Stimulated activated naive CD4-positive, alpha-beta T cell treated with Interleukin-2 at 50 U/mL for 16 hours (primary cell): ENCODE measurements around the gene DEFB123.

Experiments used
- DNase-seq: peaks from one replicate; lab custom pipeline; 2025; lab: John Stamatoyannopoulos, UW

The DEFB123 gene

GRCh38 chr20:31474097-31474436 is 33.6 kb downstream of the DEFB123 start:
- DNase-seq, result no peak

GRCh38 chr20:31474758-31475427 is 34.5 kb downstream of the DEFB123 start, which contains the start of the genes DEFB124 and REM1:
Gene DEFB124, minus strand, starts transcription at chr20:31475127. Its CDS starts 2,114 bp downstream, at chr20:31473013.
Gene REM1, plus strand, starts transcription at chr20:31475288. Its CDS starts 1,158 bp downstream, at chr20:31476446.
- DNase-seq, result no peak

- no peak for DNase-seq
Observed at GRCh38 chr20:31475472-31476293, 35.3 kb downstream of the DEFB123 start.

GRCh38 chr20:31476294-31476585 is 35.8 kb downstream of the DEFB123 start:
- no peak for DNase-seq

DNA sequence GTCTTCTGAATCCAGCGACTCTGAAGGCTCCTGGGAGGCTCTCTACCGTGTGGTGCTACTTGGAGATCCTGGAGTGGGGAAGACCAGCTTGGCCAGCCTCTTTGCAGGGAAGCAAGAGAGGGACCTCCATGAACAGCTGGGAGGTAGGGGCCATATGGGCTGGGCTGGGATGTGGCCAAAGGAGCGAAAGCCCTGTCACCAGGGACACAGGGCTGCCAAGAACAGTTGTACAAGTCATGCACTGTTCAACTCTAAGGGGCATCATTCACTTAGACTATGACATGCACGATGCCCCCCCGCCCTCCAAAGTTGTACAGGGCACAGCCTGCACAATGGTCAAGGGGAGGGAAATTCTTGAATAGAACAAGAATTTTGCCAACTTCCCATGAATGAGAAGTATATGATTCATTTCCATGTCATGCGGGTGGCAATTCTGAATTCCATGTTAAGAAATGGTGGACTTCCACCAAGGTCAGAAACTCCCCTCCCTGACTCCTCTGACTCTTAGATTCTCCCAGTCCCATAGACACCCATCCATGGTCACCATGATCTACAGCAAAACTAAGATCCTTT is 36.3 kb downstream of the DEFB123 start:
- DNase-seq, result no peak

- DNase-seq, result no peak
Observed at GRCh38 chr20:31484001-31484400, 43.6 kb downstream of the DEFB123 start.

DNA sequence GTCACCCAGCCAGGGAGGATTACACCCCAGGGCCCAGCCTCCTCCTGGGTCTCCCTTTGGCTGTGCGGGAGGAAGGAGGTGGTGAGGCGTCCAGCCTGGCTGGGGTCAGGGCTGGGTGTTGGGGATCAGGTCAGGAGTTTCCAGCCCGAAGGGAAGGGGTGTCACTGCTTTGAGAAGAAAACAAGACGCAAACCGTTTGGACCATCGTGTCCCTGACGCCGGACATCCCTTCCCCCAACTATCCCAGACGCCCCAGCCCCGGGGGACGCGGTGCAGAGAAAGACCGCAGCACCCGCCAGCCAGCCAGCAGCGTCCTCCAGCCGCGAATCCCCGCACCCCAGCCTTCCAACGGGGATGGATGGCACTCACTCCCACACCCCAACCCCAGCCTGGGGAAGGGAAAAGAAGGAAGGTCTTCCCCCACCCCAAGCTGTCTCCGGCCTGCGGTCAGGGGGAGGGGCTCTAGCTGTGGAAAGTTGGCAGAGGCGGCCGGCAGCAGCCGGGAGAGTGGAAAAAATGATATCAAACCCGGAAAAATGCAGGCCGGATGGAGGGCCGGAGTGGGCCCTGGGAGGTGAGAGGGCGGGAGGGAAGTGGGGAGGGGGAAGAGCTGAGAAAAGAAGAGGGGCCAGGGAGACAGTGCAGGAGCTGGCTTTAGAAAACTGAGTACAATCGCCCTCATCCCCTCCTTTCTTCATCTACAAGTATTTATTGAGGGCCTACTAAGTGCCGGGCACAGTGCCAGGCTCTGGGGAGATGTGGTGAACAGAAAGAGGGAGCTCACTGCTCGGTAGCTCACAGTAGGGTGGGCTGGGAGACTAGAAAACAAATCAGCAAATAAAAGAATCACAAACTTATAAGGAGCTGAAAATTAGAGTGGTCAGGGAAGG is 45.3 kb downstream of the DEFB123 start:
- DNase-seq, result no peak

DNA sequence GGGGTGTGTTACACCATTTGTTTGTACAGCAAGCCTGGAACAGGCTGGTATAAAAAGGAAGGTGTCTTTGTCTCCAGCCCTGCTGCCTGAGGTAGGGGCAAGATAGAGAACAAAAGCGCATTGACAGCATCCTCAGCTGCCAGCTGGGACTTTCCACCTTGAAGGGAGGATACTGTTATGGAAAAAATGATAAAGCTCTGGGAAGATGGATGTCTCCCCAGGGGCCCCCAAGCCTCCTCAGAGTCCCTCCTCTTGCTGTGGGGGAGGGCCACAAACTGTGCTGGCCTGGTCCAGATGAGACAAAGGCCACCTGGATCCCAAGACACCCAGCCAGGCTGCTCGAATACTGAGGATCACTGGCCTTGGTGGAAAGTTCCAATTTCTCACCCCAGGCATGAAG is 47.7 kb downstream of the DEFB123 start:
- DNase-seq, result no peak

DNA sequence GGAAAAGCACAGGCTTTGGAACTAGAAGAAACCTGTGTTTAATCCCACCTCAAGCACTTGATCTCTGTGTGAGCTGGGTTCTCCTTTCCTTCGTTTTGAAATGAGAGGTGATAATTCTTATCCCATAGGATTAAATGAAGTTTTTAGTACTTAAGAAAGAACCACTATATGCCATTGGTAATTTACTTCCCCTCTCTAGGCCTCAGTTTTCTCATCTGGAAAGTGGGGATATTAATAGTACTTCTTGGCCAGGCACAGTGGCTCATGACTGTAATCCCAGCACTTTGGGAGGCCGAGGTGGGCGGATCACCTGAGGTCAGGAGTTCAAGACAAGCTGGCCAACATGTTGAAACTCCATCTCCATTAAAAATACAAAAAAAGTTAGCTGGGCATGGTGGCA is 48.7 kb downstream of the DEFB123 start:
- no peak for DNase-seq

DNA sequence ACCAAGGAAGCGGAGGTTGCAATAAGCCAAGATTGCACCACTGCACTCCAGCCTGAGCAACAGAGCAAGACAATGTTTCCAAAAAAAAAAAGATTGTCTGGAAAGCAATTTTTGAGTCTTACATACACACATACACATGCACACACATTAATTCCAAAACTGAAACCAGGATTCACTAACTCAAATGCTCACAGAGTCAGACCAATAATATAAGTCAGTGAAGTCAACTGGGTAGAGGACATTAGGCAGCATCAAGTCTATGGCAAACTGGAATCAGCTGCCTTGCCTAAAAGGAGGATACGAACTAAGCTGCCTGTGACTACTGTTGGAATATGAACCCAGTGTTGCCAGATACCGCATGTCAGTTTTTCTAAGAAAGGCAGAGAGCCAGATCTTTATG is 50.3 kb downstream of the DEFB123 start:
- no peak for DNase-seq

DNA sequence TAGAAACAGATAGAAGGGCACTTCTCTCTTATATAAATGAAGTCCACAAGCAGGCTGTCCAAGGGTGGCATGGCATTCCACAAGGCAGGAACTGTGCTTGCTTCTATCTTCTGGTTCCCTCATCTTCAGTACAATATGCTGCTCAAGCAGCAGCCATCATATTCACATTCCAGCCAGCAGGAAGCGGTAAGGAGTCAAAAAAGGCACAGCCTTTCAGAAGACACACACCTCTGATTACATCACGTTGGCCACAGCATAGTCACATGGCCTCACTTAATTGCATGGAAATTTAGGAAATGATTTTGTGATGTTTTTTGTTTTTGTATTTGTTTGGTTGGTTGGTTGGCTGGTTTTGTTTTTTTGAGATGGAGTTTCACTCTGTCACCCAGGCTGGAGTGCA is 53.7 kb downstream of the DEFB123 start:
- DNase-seq, result no peak

DNA sequence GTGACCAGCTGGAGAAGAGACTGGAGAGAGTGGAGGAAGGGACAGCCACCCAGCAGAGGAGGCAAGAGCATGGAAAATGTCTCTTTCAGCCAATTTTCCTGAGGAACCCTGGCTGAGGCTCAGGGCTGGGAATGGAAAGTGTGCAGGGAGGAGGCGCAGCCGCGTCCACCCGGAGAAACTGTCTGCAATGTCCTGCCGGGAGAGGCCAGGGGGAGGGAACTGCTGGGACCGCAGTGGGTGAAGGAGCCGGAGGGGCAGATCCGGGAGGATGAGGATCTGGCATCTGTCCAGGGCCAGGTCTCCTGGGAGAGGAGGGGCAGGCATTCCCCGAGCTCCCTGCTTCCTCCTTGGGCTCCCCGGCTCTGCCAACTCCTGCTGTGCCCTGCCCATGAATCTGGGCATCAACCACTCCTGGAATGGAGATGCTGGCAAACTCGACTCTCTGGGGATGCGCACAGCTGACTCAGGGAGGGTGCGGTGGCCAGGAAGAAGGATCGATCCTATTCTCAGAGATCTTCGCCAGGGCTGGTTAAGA is 56.4 kb downstream of the DEFB123 start:
- no peak for DNase-seq

DNA sequence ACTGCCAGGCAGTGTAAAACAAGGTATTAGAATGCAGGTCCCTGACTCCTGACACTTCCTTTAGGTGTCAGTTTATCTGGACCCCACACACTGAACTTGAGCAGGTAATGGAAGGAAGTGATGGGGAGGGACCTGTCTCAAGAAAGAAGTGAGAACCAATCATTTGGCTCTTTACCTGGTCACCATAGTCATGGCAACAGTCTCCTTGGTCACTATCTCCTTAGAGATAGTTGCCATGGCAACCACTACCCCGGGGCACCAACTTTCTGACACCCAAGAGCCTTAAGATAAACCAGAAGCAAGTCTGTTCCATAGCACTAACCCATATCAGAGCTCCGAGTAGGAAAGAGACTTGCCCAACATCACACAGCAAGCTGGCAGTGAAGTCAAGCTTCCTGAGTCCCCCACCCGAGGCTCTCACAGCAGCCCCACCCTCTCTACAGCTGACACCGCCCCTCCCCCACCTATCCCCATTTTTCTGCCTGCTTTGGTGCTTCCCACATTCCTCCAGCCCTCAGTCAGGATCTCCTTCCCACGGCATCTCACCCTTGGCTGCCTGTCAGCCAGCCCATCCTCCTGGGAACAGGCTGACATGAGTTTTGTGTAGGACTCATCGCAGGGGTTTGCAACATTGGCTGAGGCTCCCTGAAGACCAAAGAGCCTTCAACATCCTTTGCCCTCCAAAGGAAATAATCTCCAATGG is 57.6 kb downstream of the DEFB123 start:
- no peak for DNase-seq
